Measurements from ENCODE around the gene CHD2.

CHD2 gene

DNA sequence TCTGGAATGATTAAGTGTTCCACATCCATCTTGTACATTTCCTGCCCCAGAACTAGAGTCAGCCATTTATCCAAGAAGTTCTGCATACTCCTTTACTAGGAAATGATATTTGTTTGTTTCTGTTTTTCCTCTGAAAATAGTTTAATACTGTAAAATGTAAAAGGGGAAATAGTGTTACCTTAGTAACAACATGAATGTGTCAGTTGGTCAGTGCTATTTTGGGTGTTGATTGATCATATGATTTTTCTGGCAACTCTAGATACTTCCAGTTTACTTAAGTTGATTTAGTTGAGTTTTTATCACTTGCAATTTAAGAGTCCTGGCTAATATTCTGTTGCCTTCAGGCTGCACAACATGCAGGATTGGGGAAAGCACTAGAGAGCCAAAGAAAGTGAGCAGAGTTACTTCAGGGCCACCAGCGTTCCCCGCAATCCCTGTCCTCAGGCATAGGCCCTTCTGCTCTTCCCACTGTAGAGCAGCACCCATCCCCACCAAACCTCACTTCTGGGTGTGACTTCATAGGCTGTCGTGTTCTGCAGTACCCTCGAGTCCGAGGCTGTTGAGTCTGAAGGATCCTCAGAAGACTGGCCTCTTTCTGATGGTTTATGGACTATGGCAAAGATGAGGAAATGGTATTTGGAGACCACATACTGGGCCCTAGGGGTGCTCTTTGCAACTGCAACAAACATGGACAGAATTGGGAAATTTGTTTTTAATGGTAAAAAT lies 69.0 kb downstream of the CHD2 start:
- peak overlapping the region; percentile 32 for H3K27ac ChIP-seq
- no peaks in the 10 kb centered on the region for H3K27me3 ChIP-seq (ENCODE audit: control insufficient read depth, insufficient read depth, low read length)
- no peaks in the 10 kb centered on the region for H3K4me1 ChIP-seq
- H2AFZ ChIP-seq: no peak overlapping the region
- peaks cover 11% of the 10 kb centered on the region for H3K79me2 ChIP-seq
- H3K4me3 ChIP-seq (ENCODE audit: low read depth, low read length): no peak overlapping the region
- no peak overlapping the region for H3K4me2 ChIP-seq (ENCODE audit: low read length)
- TF ChIP-seq, protein P1, sequence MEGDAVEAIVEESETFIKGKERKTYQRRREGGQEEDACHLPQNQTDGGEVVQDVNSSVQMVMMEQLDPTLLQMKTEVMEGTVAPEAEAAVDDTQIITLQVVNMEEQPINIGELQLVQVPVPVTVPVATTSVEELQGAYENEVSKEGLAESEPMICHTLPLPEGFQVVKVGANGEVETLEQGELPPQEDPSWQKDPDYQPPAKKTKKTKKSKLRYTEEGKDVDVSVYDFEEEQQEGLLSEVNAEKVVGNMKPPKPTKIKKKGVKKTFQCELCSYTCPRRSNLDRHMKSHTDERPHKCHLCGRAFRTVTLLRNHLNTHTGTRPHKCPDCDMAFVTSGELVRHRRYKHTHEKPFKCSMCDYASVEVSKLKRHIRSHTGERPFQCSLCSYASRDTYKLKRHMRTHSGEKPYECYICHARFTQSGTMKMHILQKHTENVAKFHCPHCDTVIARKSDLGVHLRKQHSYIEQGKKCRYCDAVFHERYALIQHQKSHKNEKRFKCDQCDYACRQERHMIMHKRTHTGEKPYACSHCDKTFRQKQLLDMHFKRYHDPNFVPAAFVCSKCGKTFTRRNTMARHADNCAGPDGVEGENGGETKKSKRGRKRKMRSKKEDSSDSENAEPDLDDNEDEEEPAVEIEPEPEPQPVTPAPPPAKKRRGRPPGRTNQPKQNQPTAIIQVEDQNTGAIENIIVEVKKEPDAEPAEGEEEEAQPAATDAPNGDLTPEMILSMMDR (IDR thresholded peaks at IDR 0.05): no peak
- H3K36me3 ChIP-seq (ENCODE audit: control insufficient read depth, insufficient read depth, low read length): no peaks in the 10 kb centered on the region
- H3K9me3 ChIP-seq (ENCODE audit: control insufficient read depth, low read length): no peaks in the 10 kb centered on the region
- no peak overlapping the region for H3K9ac ChIP-seq

DNA sequence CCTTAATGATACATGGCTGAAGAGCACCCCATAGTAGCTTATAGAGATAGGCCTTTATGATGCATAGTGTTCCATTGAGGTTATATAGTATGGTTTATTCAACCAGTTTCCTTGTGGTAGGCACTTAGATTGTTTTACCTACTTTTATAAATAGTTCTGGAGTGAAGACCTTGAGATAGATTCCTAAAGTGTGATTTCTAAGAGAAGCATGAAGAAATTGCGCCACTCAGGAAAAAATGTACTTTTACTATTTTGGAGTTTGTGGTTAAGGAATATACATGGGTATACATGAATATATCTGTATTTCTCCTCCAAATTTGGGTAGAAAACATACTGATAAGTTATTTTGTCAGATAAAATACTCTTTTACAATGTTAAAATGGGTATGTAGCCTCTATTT lies 70.5 kb downstream of the CHD2 start:
- Histone ChIP-seq H3K36me3 (ENCODE audit: control insufficient read depth, insufficient read depth, low read length) (no peaks in the 10 kb centered on the region), H3K4me1 (no peaks in the 10 kb centered on the region), H3K4me2 (ENCODE audit: low read length) (no peak overlapping the region), H3K9me3 (ENCODE audit: control insufficient read depth, low read length) (no peaks in the 10 kb centered on the region), H3K4me3 (ENCODE audit: low read depth, low read length) (no peak overlapping the region), H3K79me2 (peaks cover 8% of the 10 kb centered on the region), H2AFZ (no peak overlapping the region), H3K27me3 (ENCODE audit: control insufficient read depth, insufficient read depth, low read length) (no peaks in the 10 kb centered on the region), H3K27ac (no peak overlapping the region), H3K9ac (no peak overlapping the region)
- TF ChIP-seq, protein P1 (IDR thresholded peaks at IDR 0.05): no peak

DNA sequence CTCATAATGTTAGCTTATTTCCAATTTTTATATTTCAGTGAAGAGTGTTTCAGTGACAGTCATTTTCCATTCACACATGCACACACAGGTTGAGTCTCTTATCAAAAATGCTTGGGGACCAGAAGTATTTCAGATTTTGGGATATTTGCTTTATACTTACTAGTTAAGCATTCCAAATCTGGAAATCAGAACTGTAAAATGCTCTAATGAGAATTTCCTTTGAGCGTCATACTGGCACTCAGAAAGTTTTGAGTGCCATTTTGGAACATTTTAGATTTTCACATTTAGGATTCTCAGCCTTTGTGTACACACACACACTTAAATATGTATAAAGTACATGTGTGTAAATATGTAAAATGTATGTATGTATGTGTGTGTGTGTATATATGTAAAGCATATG lies 71.0 kb downstream of the CHD2 start:
- no peaks in the 10 kb centered on the region for H3K9me3 ChIP-seq (ENCODE audit: control insufficient read depth, low read length)
- H2AFZ ChIP-seq: no peak overlapping the region
- H3K27ac ChIP-seq: no peak overlapping the region
- H3K4me3 ChIP-seq (ENCODE audit: low read depth, low read length): no peak overlapping the region
- no peaks in the 10 kb centered on the region for H3K27me3 ChIP-seq (ENCODE audit: control insufficient read depth, insufficient read depth, low read length)
- no peaks in the 10 kb centered on the region for H3K4me1 ChIP-seq
- H3K9ac ChIP-seq: no peak overlapping the region
- TF ChIP-seq, protein P1 (IDR thresholded peaks at IDR 0.05): no peak
- H3K4me2 ChIP-seq (ENCODE audit: low read length): no peak overlapping the region
- H3K79me2 ChIP-seq: peaks cover 8% of the 10 kb centered on the region
- no peaks in the 10 kb centered on the region for H3K36me3 ChIP-seq (ENCODE audit: control insufficient read depth, insufficient read depth, low read length)

DNA sequence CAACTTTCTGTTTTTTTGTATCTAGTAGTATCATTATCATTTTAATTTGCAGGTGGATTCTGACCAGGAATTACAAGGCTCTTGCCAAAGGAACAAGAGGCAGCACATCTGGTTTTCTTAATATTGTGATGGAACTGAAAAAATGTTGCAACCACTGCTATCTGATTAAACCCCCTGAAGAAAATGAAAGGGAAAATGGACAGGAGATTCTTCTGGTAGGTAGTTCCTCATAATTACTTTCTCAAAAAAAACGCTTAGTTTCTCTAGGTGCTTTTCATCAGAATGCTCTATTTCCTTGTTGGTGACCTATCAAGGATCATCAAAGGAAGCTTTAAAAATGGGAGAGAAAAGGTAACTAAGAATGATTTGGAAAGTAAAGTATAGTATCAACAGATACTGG lies 71.6 kb downstream of the CHD2 start:
- Histone ChIP-seq H3K36me3 (ENCODE audit: control insufficient read depth, insufficient read depth, low read length) (no peaks in the 10 kb centered on the region), H3K4me3 (ENCODE audit: low read depth, low read length) (no peak overlapping the region), H3K79me2 (peaks cover 5% of the 10 kb centered on the region), H3K4me1 (no peaks in the 10 kb centered on the region), H3K4me2 (ENCODE audit: low read length) (no peak overlapping the region), H2AFZ (no peak overlapping the region), H3K9ac (no peak overlapping the region), H3K27me3 (ENCODE audit: control insufficient read depth, insufficient read depth, low read length) (no peaks in the 10 kb centered on the region), H3K27ac (no peak overlapping the region), H3K9me3 (ENCODE audit: control insufficient read depth, low read length) (no peaks in the 10 kb centered on the region)
- TF ChIP-seq, protein P1 (IDR thresholded peaks at IDR 0.05): no peak

All from parathyroid adenoma (tissue), 2 donors.